ENCODE data around the gene ZMYND8. TPM values are rescaled to one million over a fixed set of nuclear protein-coding genes. Genes with fewer than 3 reads are reported as not detected.

Gene ZMYND8
- total RNA-seq, 1 experiment from 2014 or later: 29.0 TPM

GRCh38 chr20:47206962-47207641, 149.4 kb downstream of the ZMYND8 start:
- Histone ChIP-seq H3K36me3 (ENCODE audit: control insufficient read depth in 1 of 2, insufficient read depth in 2 of 2, low read length in 2 of 2) (peaks cover 18 to 27% of the 10 kb centered on the region in 2 experiments), H3K9me2 (ENCODE audit: insufficient read depth) (no peaks in the 10 kb centered on the region), H3K9me3 (ENCODE audit: control insufficient read depth in 1 of 2, insufficient read depth in 1 of 2, low read depth in 1 of 2, low read length in 2 of 2) (no peaks in the 10 kb centered on the region), H3K79me2 (ENCODE audit: insufficient read depth, low read length) (no peaks in the 10 kb centered on the region), H3K9ac (ENCODE audit: low read length) (0 out of 2 replicates have a peak overlapping the region, but pooled peaks have one; percentile 65), H4K20me1 (ENCODE audit: insufficient read depth) (no peaks in the 10 kb centered on the region), H3K27me3 (ENCODE audit: insufficient read depth, low read length) (no peaks in the 10 kb centered on the region), H2AFZ (ENCODE audit: low read depth, low read length, poor library complexity, severe bottlenecking) (no peak overlapping the region), H3K27ac (ENCODE audit: low read depth, low read length) (0 out of 2 replicates have a peak overlapping the region, but pooled peaks have one; percentile 74), H3K4me2 (ENCODE audit: low read length) (peak overlapping the region; percentile 65), H3K4me1 (ENCODE audit: control insufficient read depth in 1 of 2, insufficient read depth in 2 of 2, low read length in 2 of 2) (peaks cover 46 to 54% of the 10 kb centered on the region in 2 experiments), H3K4me3 (replicated peaks in 1 of 2; ENCODE audit: low read depth in 1 of 2, low read length in 2 of 2) (no peak overlapping the region)
- TF ChIP-seq POLR2A (IDR thresholded peaks at IDR 0.05; ENCODE audit: borderline replicate concordance, extremely low read depth, insufficient read depth, insufficient read length): no peak
- no peak for TF ChIP-seq ZBTB33 (IDR thresholded peaks at IDR 0.05; ENCODE audit: extremely low read depth, insufficient replicate concordance, low read length)
- TF ChIP-seq SP1 (IDR thresholded peaks at IDR 0.05; ENCODE audit: low read depth): no peak
- TF ChIP-seq ELF1 (IDR thresholded peaks at IDR 0.05; ENCODE audit: borderline replicate concordance, low read depth): no peak
- TF ChIP-seq EZH2 (IDR thresholded peaks at IDR 0.05): no peak
- TF ChIP-seq EGR1 (IDR thresholded peaks at IDR 0.05; ENCODE audit: low read depth): no peak
- no peak for TF ChIP-seq REST (IDR thresholded peaks at IDR 0.05; ENCODE audit: low read depth)
- no peak for TF ChIP-seq TCF7L2 (IDR thresholded peaks at IDR 0.05; ENCODE audit: borderline replicate concordance, extremely low read depth, insufficient read depth, insufficient read length)
- TF ChIP-seq FOSL1 (IDR thresholded peaks at IDR 0.05; ENCODE audit: low read depth): no peak
- no peak for TF ChIP-seq CTCF (IDR thresholded peaks at IDR 0.05 in 2 of 3, conservative IDR thresholded peaks at IDR 0.05 in 1 of 3; ENCODE audit: borderline replicate concordance in 1 of 3, insufficient read depth in 1 of 3, low read depth in 2 of 3, low read length in 2 of 3)
- no peak for TF ChIP-seq JUND (IDR thresholded peaks at IDR 0.05)
- no peak for TF ChIP-seq POLR2AphosphoS5 (IDR thresholded peaks at IDR 0.05; ENCODE audit: low read depth, low read length)
- no peak for TF ChIP-seq YY1 (IDR thresholded peaks at IDR 0.05; ENCODE audit: extremely low read depth, insufficient replicate concordance, low read depth, low read length)
- TF ChIP-seq MAX (IDR thresholded peaks at IDR 0.05): no peak
- no peak for TF ChIP-seq EZH2phosphoT487 (IDR thresholded peaks at IDR 0.05; ENCODE audit: borderline replicate concordance)
- no peak for TF ChIP-seq ZFX (IDR thresholded peaks at IDR 0.05)
- ATAC-seq: no peak
- intact Hi-C loops (cut with micrococcal nuclease): loop anchor here (10.0 kb wide), 1 partner anchor 298 kb away; the partner anchor contains the start of gene NCOA3
- BruUV-seq (replicated peaks): no TSS peak
- CTCF ChIA-PET: interaction anchor here (2.7 to 5.2 kb wide), 3 partner anchors 17 to 414 kb away, joined by 9 to 75 read pairs (median 12); no protein-coding TSS in a partner anchor
- POLR2A ChIA-PET: interaction anchor here (0.6 to 1.1 kb wide), 2 partner anchors 164 to 335 kb away, joined by 3 to 4 read pairs; no protein-coding TSS in a partner anchor
- RAD21 ChIA-PET (ENCODE audit: low non-redundant PET in 1 of 2, low total read pairs in 2 of 2, uncharacterized antibody in 2 of 2, unreplicated experiment in 2 of 2): interaction anchor here (1.1 to 2.8 kb wide), 3 partner anchors 66 to 177 kb away, joined by 3 to 17 read pairs (median 12); no protein-coding TSS in a partner anchor
- DNase-seq (ENCODE audit: low read depth, low spot score): no peak

Data from HCT116 (cell line).